ENCODE data around the gene TCTA. TPM values are rescaled to one million over a fixed set of nuclear protein-coding genes. Genes with fewer than 3 reads are reported as not detected.

Gene TCTA
- total RNA-seq, 2 donors from 2014 or later: 14.0 to 59.0 TPM

DNA sequence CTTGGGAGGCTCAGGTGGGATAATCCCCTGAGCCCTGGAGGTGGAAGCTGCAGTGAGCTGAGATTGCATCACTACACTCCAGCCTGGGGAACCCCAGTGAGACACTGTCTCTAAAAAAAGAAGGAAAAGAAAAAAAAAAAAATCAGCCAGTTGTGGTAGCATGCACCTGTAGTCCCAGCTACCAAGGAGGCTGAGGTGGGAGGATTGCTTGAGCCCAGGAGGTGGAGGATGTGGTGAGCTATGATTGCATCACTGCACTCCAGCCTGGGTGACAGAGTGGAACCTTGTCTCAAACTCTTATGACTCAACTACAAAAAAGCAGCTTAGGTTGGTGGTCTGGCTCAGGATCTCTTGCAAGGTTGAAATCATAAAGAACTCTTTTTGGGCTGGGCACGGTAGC lies 34.7 kb upstream of the TCTA start:
- Histone ChIP-seq H3K4me3 (no peak overlapping the region), H3K9me3 (no peaks in the 10 kb centered on the region), H3K27me3 (no peaks in the 10 kb centered on the region), H3K36me3 (replicated peaks in 1 of 2; ENCODE audit: insufficient read depth in 1 of 2, low read depth in 2 of 2) (peaks cover 0 to 11% of the 10 kb centered on the region in 2 donors), H3K27ac (no peak overlapping the region), H3K4me1 (no peaks in the 10 kb centered on the region)
- 100% methylated on average over 1 of the region's 1 CpG; no CpG with 5 or more reads in 1 of the 2 donors for WGBS, 2 donors
- intact Hi-C loops (cut with DNase I): no loop called here
- no peak for DNase-seq
- ATAC-seq: no peak
- TF ChIP-seq POLR2A (IDR thresholded peaks at IDR 0.05): no peak
- TF ChIP-seq, protein P1, sequence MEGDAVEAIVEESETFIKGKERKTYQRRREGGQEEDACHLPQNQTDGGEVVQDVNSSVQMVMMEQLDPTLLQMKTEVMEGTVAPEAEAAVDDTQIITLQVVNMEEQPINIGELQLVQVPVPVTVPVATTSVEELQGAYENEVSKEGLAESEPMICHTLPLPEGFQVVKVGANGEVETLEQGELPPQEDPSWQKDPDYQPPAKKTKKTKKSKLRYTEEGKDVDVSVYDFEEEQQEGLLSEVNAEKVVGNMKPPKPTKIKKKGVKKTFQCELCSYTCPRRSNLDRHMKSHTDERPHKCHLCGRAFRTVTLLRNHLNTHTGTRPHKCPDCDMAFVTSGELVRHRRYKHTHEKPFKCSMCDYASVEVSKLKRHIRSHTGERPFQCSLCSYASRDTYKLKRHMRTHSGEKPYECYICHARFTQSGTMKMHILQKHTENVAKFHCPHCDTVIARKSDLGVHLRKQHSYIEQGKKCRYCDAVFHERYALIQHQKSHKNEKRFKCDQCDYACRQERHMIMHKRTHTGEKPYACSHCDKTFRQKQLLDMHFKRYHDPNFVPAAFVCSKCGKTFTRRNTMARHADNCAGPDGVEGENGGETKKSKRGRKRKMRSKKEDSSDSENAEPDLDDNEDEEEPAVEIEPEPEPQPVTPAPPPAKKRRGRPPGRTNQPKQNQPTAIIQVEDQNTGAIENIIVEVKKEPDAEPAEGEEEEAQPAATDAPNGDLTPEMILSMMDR (IDR thresholded peaks at IDR 0.05): no peak

DNA sequence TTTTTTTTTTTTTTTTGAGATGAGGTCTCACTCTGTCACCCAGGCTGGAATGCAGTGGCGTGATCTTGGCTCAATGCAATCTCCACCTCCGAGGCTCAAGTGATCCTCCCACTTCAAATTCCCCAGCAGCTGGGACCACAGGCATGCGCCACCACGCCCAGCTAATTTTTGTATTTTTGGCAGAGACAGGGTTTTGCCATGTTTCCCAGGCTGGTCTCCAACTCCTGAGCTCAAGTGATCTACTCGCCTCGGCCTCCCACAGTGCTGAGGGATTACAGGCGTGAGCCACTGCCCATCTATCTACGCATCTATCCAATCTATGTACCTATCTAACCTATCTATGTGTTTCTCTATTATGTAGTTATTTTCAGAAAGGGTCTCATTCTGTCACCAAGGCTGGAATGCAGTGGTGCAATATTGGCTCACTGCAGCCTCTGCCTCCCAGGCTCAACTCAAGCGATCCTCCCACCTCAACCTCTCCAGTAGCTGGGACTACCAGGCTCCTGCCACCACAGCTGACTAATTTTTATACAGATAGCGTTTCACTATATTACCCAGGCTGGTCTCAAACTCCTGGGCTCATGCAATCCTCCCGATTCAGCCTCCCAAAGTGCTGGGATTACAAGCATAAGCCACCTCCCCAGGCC lies 33.9 kb upstream of the TCTA start:
- intact Hi-C loops (cut with DNase I): no loop called here
- Histone ChIP-seq H3K36me3 (replicated peaks in 1 of 2; ENCODE audit: insufficient read depth in 1 of 2, low read depth in 2 of 2) (peaks cover 0 to 3% of the 10 kb centered on the region in 2 donors), H3K9me3 (no peaks in the 10 kb centered on the region), H3K4me3 (no peak overlapping the region), H3K27ac (no peak overlapping the region), H3K27me3 (no peaks in the 10 kb centered on the region), H3K4me1 (no peaks in the 10 kb centered on the region)
- DNase-seq: peak in 1 of 4 donors; percentile 11
- WGBS, 2 donors: 92 to 94% methylated on average over 11 of the region's 11 CpGs
- ATAC-seq: no peak
- no peak for TF ChIP-seq POLR2A (IDR thresholded peaks at IDR 0.05)
- TF ChIP-seq, protein P1 (IDR thresholded peaks at IDR 0.05): no peak

DNA sequence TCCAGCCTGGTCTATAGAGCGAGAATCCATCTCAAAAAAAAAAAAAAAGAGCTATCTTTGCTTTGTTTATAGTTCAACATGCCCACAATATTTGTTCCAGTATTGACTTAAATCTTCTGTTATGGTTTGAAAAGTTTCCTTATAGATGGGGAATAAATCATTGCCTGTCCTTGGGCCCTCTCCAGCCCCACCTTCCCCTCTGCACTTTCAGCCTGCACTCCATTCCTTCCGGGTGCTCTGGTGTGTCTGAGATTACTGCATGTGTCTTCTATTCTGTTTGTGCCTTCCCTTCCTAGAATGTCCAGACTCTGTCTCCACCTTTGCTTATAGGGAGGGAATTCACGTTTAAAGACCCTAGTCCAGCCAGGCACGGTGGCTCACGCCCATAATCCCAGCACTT lies 28.8 kb upstream of the TCTA start:
- intact Hi-C loops (cut with DNase I): no loop called here
- Histone ChIP-seq H3K36me3 (replicated peaks in 1 of 2; ENCODE audit: insufficient read depth in 1 of 2, low read depth in 2 of 2) (no peaks in the 10 kb centered on the region), H3K4me3 (no peak overlapping the region), H3K27ac (no peak overlapping the region), H3K9me3 (no peaks in the 10 kb centered on the region), H3K4me1 (peaks cover 9% of the 10 kb centered on the region), H3K27me3 (no peaks in the 10 kb centered on the region)
- WGBS, 2 donors: 79 to 80% methylated on average over 5 of the region's 5 CpGs
- TF ChIP-seq, protein P1 (IDR thresholded peaks at IDR 0.05): no peak
- TF ChIP-seq POLR2A (IDR thresholded peaks at IDR 0.05): no peak
- ATAC-seq: no peak
- DNase-seq: no peak

DNA sequence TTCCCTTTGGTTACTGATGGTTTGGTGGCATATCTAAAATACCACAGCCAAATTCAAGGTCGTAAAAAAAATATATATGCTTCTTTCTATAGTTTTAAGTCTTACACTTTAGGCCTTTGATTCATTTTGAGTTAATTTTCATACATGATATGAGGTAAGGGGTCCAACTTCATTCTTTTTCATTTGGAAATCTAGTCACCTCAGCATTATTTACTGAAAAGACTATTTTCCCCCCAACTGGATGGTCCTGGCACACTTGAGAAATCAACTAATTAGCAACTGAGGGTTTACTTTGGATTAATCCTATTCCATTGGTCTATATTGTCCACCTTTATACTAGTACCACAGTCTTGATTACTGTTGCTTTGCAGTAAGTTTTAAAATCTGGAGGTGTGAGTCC lies 26.6 kb upstream of the TCTA start:
- DNase-seq: no peak
- no peak for ATAC-seq
- Histone ChIP-seq H3K4me1 (peaks cover 9% of the 10 kb centered on the region), H3K9me3 (no peaks in the 10 kb centered on the region), H3K36me3 (replicated peaks in 1 of 2; ENCODE audit: insufficient read depth in 1 of 2, low read depth in 2 of 2) (no peaks in the 10 kb centered on the region), H3K27me3 (no peaks in the 10 kb centered on the region), H3K4me3 (no peak overlapping the region), H3K27ac (no peak overlapping the region)
- intact Hi-C loops (cut with DNase I): no loop called here
- 92 to 95% methylated on average over 1 of the region's 1 CpG for WGBS, 2 donors
- TF ChIP-seq POLR2A (IDR thresholded peaks at IDR 0.05): no peak
- TF ChIP-seq, protein P1 (IDR thresholded peaks at IDR 0.05): no peak
